Stimulated activated CD4-positive, alpha-beta T cell treated with anti-CD3 and anti-CD28 coated beads, TNF-alpha, amount 100 ng/mL, for 4 hours (primary cell): ENCODE measurements around the gene ESYT1.

Experiments
- DNase-seq, 3 experiments: peaks; one replicate each; pipeline ENCODE4 v3.0.0-alpha.2; 2020; ENCODE audit warnings: low read depth in 3 of 3

ESYT1 gene

GRCh38 chr12:56188131-56188777 lies 60.2 kb downstream of the ESYT1 start:
- DNase-seq, result no peak

- DNase-seq, result no peak
Observed at GRCh38 chr12:56188778-56189098, 60.7 kb downstream of the ESYT1 start.

GRCh38 chr12:56189099-56189917 lies 61.2 kb downstream of the ESYT1 start, which contains the start of gene SMARCC2:
Gene SMARCC2 (minus strand): TSS chr12:56189483. CDS start chr12:56189461, 22 bp downstream.
- DNase-seq, result peak; percentile 70 to 73 (median 72)

GRCh38 chr12:56189918-56190694 lies 62.0 kb downstream of the ESYT1 start:
- peak; percentile 63 to 83 (median 66) for DNase-seq

- no peak for DNase-seq
Observed at GRCh38 chr12:56190695-56191155, 62.7 kb downstream of the ESYT1 start.

GRCh38 chr12:56192582-56192981 lies 64.5 kb downstream of the ESYT1 start:
- no peak for DNase-seq

GRCh38 chr12:56193025-56193578 lies 65.0 kb downstream of the ESYT1 start:
- DNase-seq, result peak; percentile 18 to 62 (median 42)
